ENCODE measurements around the gene ACTL9.

ACTL9 gene

DNA sequence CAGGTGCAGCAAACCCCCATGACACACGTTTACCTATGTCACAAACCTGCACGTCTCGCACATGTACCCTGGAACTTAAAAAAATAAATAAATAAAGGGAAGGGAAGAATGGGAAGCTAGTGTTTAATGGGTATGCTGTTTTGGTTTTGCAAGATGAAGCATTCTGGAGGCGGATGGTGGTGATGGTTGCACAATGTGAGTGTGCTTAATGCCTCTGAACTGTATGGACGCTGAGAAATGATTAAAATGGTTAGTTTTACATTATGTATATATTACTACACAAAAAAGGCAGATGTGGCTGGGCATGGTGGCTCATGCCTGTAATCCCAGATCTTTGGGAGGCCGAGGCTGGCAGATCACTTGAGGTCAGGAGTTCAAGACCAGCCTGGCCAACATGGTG lies 50.4 kb downstream of the ACTL9 start:
- FAIRE-seq = no peak

More for the DNA sequence above, 50.4 kb downstream of the ACTL9 start:
- DNase-seq (ENCODE audit: insufficient read length, low spot score) = no peak
